Ishikawa (cell line): Measurements from ENCODE around the gene TRDMT1.

ENCODE experiments used
- CEBPB ChIP-seq: IDR thresholded peaks from 2 replicates; pipeline ENCODE4 v1.6.1; 2012
- CREB1 ChIP-seq: IDR thresholded peaks from 2 replicates; pipeline ENCODE4 v1.6.1; 2012; ENCODE audit warnings: low read depth
- EGR1 ChIP-seq: IDR thresholded peaks from 2 replicates; pipeline ENCODE4 v1.6.1; 2012
- EP300 ChIP-seq: IDR thresholded peaks from 2 replicates; pipeline ENCODE4 v1.6.1; 2012; ENCODE audit warnings: borderline replicate concordance
- FOXM1 ChIP-seq: IDR thresholded peaks from 2 replicates; pipeline ENCODE4 v1.6.1; 2012; ENCODE audit warnings: low read depth, borderline replicate concordance
- NFIC ChIP-seq: IDR thresholded peaks from 2 replicates; pipeline ENCODE4 v1.6.1; 2012
- RAD21 ChIP-seq: IDR thresholded peaks from 2 replicates; pipeline ENCODE4 v1.6.1; 2012; ENCODE audit warnings: low read depth
- TAF1 ChIP-seq: IDR thresholded peaks from 2 replicates; pipeline ENCODE4 v1.6.1; 2012; ENCODE audit warnings: low read depth, mild to moderate bottlenecking
- TCF12 ChIP-seq: IDR thresholded peaks from 2 replicates; pipeline ENCODE4 v1.6.1; 2012; ENCODE audit warnings: low read depth
- TEAD4 ChIP-seq: IDR thresholded peaks from 2 replicates; pipeline ENCODE4 v1.6.1; 2012
- YY1 ChIP-seq: IDR thresholded peaks from 2 replicates; pipeline ENCODE4 v1.6.1; 2012; ENCODE audit warnings: low read depth
- ZBTB7A ChIP-seq: IDR thresholded peaks from 2 replicates; pipeline ENCODE4 v1.6.1; 2012; ENCODE audit warnings: low read depth
- TF ChIP-seq, protein P1 (sequence below): IDR thresholded peaks from 2 replicates; pipeline ENCODE4 v1.6.1; 2012
- TF ChIP-seq, protein P2 (sequence below): IDR thresholded peaks from 2 replicates; pipeline ENCODE4 v1.6.1; 2012; ENCODE audit warnings: low read depth, mild to moderate bottlenecking
- TF ChIP-seq, protein P3 (sequence below): IDR thresholded peaks from 2 replicates; pipeline ENCODE4 v1.6.1; 2012

TRDMT1 gene

DNA sequence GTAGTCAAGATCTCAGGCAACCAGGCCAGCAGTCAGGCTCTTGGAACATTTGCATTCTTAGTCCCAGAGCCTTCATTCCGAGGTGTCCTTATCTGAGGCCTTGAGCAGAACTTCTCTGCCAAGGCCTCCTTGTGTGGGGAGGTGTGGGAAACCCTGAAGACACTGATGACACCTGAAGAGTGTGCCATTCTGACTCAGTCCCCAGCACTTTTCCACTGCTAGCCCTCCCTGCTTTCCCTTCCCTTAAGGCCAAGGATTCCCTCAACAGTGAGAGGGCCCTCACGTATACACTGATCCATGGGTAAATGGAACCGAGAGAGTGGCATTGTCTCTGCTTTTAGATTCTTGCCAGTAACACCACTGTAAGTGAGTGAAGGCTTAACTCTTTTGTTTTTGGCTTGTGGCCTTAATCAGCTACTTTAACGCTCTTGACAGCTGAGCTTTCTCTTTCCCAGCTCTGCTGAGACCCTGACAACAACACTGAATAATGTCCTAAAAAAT, 30.3 kb downstream of the TRDMT1 start:
- no peak for TF ChIP-seq EP300
- TF ChIP-seq, protein P1, sequence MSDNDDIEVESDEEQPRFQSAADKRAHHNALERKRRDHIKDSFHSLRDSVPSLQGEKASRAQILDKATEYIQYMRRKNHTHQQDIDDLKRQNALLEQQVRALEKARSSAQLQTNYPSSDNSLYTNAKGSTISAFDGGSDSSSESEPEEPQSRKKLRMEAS, result no peak
- TF ChIP-seq RAD21, result no peak
- no peak for TF ChIP-seq TAF1
- TF ChIP-seq CEBPB, result no peak
- no peak for TF ChIP-seq TEAD4
- no peak for TF ChIP-seq CREB1
- TF ChIP-seq, protein P2, sequence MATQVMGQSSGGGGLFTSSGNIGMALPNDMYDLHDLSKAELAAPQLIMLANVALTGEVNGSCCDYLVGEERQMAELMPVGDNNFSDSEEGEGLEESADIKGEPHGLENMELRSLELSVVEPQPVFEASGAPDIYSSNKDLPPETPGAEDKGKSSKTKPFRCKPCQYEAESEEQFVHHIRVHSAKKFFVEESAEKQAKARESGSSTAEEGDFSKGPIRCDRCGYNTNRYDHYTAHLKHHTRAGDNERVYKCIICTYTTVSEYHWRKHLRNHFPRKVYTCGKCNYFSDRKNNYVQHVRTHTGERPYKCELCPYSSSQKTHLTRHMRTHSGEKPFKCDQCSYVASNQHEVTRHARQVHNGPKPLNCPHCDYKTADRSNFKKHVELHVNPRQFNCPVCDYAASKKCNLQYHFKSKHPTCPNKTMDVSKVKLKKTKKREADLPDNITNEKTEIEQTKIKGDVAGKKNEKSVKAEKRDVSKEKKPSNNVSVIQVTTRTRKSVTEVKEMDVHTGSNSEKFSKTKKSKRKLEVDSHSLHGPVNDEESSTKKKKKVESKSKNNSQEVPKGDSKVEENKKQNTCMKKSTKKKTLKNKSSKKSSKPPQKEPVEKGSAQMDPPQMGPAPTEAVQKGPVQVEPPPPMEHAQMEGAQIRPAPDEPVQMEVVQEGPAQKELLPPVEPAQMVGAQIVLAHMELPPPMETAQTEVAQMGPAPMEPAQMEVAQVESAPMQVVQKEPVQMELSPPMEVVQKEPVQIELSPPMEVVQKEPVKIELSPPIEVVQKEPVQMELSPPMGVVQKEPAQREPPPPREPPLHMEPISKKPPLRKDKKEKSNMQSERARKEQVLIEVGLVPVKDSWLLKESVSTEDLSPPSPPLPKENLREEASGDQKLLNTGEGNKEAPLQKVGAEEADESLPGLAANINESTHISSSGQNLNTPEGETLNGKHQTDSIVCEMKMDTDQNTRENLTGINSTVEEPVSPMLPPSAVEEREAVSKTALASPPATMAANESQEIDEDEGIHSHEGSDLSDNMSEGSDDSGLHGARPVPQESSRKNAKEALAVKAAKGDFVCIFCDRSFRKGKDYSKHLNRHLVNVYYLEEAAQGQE, result no peak
- TF ChIP-seq ZBTB7A, result no peak
- TF ChIP-seq YY1, result no peak
- TF ChIP-seq, protein P3, sequence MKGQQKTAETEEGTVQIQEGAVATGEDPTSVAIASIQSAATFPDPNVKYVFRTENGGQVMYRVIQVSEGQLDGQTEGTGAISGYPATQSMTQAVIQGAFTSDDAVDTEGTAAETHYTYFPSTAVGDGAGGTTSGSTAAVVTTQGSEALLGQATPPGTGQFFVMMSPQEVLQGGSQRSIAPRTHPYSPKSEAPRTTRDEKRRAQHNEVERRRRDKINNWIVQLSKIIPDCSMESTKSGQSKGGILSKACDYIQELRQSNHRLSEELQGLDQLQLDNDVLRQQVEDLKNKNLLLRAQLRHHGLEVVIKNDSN, result no peak
- no peak for TF ChIP-seq EGR1
- no peak for TF ChIP-seq FOXM1
- no peak for TF ChIP-seq NFIC
- TF ChIP-seq TCF12, result no peak

DNA sequence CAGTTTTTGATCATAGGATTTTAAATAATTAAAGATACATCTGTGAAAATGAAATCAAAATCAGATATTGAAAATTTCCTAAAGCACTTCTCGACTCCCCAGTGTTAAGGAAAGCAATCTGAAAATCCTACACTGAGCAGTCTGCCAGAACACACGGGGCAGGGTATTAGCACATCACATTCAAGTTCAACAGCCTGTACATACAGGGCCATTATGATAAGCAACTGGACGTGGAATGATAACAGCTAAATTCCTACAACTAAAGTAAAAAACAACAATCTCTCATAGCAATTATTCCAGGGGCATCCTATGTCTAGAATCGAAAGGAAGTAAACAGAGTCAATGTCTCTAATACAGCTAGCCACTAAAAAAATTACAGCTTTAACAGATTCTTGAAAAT, 31.7 kb downstream of the TRDMT1 start:
- no peak for TF ChIP-seq TEAD4

DNA sequence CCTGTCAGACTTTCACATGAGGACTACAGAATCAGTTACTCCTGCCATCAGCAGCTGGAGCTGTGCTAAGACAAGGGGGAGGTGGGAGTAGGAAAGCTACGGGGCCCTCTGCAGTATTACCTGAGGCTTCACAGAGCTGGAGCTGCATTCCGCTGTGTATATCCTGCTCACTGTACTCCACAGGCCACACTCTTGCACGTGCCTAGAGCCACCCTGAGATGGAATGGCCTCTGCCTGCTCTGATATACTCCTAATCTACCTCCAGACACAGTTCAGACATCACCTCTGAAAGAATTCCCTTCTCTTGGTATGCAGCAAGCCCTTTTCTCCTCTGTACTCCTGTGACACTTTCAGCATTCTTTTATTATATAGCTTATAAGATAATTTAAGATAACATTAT, 34.8 kb downstream of the TRDMT1 start:
- TF ChIP-seq ZBTB7A (no peak), NFIC (no peak), TAF1 (no peak)
- TF ChIP-seq, protein P2, result no peak

DNA sequence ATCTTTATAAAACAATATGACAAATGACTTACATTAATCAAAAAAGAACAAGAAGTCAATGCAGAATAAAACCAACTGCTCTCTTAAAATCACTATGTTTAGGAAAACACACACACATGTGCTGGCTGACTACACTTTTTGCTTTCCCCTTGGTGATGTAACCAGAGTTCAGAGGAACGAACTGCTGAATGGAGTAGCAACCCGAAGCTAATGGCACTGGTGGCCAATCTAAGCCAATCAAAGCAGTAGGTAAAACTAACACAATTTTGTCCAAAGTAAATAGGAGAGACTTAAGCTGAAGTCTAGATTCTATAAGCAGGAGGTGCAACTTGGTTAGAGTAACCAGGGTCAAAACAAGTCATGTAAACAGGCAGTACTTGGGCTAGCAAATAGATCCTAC, 38.6 kb downstream of the TRDMT1 start:
- TF ChIP-seq NFIC (no peak), TAF1 (no peak), RAD21 (no peak), YY1 (no peak), EGR1 (no peak), FOXM1 (no peak), CREB1 (no peak), EP300 (no peak), TCF12 (no peak), CEBPB (no peak), TEAD4 (no peak), ZBTB7A (no peak)
- TF ChIP-seq, protein P1, result no peak
- TF ChIP-seq, protein P3, result no peak
- TF ChIP-seq, protein P2, result no peak

DNA sequence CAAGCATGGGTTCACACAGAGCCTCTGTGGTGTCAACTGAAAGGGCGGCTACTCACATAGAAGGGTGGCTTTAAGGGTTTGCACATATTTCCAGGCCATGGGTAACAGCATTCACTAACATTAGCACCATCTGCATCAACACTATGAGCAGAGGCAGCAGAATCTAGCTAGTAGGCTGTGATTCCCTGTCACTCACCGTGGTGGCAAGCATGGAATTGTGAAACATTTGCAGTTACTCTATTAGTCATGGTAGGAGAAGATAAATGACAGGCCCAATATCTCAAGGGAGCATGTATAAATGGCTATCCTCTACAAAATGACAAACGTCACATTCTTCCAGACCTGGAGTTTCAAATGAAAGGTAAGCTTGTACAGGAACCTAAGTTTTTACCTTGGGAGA, 39.7 kb downstream of the TRDMT1 start:
- TF ChIP-seq ZBTB7A (no peak), FOXM1 (no peak), YY1 (no peak), CEBPB (no peak), TEAD4 (no peak), TAF1 (no peak), CREB1 (no peak), NFIC (no peak), TCF12 (no peak), EP300 (no peak), RAD21 (no peak), EGR1 (no peak)
- TF ChIP-seq, protein P2, result no peak
- TF ChIP-seq, protein P1, result no peak
- TF ChIP-seq, protein P3, result no peak
